Measurements from ENCODE around the gene PRAMEF20.
"Not testable (repeated sequence)": the region's sequence is repeated elsewhere in the genome, so short reads cannot be mapped to it uniquely, and the experiment has no call there.

DNA sequence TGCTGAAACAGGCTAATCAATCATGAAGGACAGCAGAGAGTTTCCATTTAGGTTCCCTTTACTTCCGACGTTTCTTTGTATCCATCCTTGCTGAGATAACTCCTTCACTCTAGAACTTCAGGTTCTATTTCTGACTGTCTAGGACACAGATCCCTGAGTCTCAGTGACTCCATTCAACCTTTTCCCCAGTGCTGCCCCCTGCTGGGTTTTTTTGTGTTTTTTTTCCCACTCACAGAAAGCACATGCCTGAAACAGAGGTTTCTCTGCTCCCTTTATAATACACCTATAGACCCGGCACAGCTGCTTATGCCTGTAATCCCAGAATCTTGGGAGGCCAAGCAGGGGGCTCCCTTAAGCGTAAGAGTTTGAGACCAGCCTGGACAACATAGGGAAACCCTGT is 41.7 kb upstream of the PRAMEF20 start:
- TF ChIP-seq, protein P1, sequence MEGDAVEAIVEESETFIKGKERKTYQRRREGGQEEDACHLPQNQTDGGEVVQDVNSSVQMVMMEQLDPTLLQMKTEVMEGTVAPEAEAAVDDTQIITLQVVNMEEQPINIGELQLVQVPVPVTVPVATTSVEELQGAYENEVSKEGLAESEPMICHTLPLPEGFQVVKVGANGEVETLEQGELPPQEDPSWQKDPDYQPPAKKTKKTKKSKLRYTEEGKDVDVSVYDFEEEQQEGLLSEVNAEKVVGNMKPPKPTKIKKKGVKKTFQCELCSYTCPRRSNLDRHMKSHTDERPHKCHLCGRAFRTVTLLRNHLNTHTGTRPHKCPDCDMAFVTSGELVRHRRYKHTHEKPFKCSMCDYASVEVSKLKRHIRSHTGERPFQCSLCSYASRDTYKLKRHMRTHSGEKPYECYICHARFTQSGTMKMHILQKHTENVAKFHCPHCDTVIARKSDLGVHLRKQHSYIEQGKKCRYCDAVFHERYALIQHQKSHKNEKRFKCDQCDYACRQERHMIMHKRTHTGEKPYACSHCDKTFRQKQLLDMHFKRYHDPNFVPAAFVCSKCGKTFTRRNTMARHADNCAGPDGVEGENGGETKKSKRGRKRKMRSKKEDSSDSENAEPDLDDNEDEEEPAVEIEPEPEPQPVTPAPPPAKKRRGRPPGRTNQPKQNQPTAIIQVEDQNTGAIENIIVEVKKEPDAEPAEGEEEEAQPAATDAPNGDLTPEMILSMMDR (IDR thresholded peaks at IDR 0.05) = not testable (repeated sequence)
- TF ChIP-seq POLR2A (IDR thresholded peaks at IDR 0.05) = not testable (repeated sequence)

All from body of pancreas (tissue), 4 donors.